Heart right ventricle (tissue), 16 donors: ENCODE data around the gene ARHGAP6. TPM values are rescaled to one million over a fixed set of nuclear protein-coding genes. Genes with fewer than 3 reads are reported as not detected.

Experiments
- ATAC-seq, 8 donors: fragments of 200-7000 bp; cut with Tn5 transposase; one replicate each; pipeline ENCODE4 v1.9.1; 2020; ENCODE audit warnings: mild to moderate bottlenecking in 8 of 8, moderate library complexity in 8 of 8, moderate number of reproducible peaks in 1 of 8
- DNase-seq, 2 donors: peaks; one replicate each; pipeline ENCODE4 v3.0.0-alpha.2; 2020
- H3K27ac ChIP-seq, 10 donors: fragments of 200-600 bp; sonication (generic) in 2 of 10; one replicate each; pipeline versions ENCODE4 v1.5.0 to v1.8.0; 2020 to 2022; ENCODE audit warnings: mild to moderate bottlenecking in 3 of 10
- H3K27me3 ChIP-seq, 7 donors: fragments of 200-600 bp; one replicate each; pipeline ENCODE4 v1.8.0; 2021 to 2022; ENCODE audit warnings: mild to moderate bottlenecking in 2 of 7
- H3K36me3 ChIP-seq, 9 donors: fragments of 200-600 bp; sonication (generic) in 1 of 9; one replicate each; pipeline versions ENCODE4 v1.5.0 to v1.8.0; 2020 to 2022; ENCODE audit warnings: mild to moderate bottlenecking in 2 of 9
- H3K4me1 ChIP-seq, 9 donors: fragments of 200-600 bp; sonication (generic) in 1 of 9; one replicate each; pipeline versions ENCODE4 v1.5.0 to v1.8.0; 2020 to 2022; ENCODE audit warnings: mild to moderate bottlenecking in 4 of 9
- H3K4me3 ChIP-seq, 10 donors: fragments of 200-600 bp; sonication (generic) in 2 of 10; one replicate each; pipeline versions ENCODE4 v1.5.0 to v1.8.0; 2020 to 2022; ENCODE audit warnings: mild to moderate bottlenecking in 7 of 10, moderate library complexity in 2 of 10
- H3K9me3 ChIP-seq, 11 donors: fragments of 200-600 bp in 10 of 11; sonication (generic) in 2 of 11; one replicate each; pipeline versions ENCODE4 v1.5.0 to v1.8.0; 2013 to 2022; ENCODE audit warnings: mild to moderate bottlenecking in 2 of 11, control low read depth in 1 of 11, moderate library complexity in 1 of 11
- CTCF ChIP-seq, 9 donors: fragments of 200-600 bp; sonication (generic) in 2 of 9; IDR thresholded peaks; one replicate each; pipeline versions ENCODE4 v1.5.0 to v1.8.0; 2021 to 2022; ENCODE audit warnings: antibody characterized with exemption in 9 of 9, mild to moderate bottlenecking in 5 of 9, moderate library complexity in 1 of 9
- WGBS, 2 donors: extraction: QIAGEN DNeasy Blood & Tissue Kit; methylation state at CpG; one replicate each; pipeline ENCODE4 v1.1.7; 2013; ENCODE audit warnings: inconsistent platforms in 1 of 2; 5-methylcytosine and 5-hydroxymethylcytosine counted together
- intact Hi-C, 10 donors: fragments of 100-400 bp; cut with DNase I; formaldehyde crosslinking; loops; one replicate each; pipeline versions ENCODE4 v1.11.1 to v1.14.2; 2022
- polyA plus RNA-seq, 2 donors: library from polyadenylated mRNA; stranded (reverse); fragments of 200-250 nt; gene quantifications; one replicate each; pipeline ENCODE4 v1.2.3, GENCODE V29; 2013
- total RNA-seq, 10 donors: library from RNA; stranded (reverse); fragmentation: NEBNext Ultra II Directional in 3 of 10; extraction: Animal tissue kit (Norgen Biotek cat#: 25700) in 3 of 10; gene quantifications; one replicate each; pipeline versions ENCODE4 v1.2.1 to v1.2.4, GENCODE V29; 2021 to 2023
- donor health status: Arrhythmogenic right ventricular cardiomyopathy.
- donor health status: ischemic (EF 13 %, LVEDD 7.1; RV severe dilation, severe dysfunction).
- donor health status: healthy with polysubstance abuse.
- donor health status: DM: no; HTN: yes; CAD: no.
- donor health status: DM: no; HTN: no; CAD: no.
- donor health status: ischemic (EF 25% LVEDD 6.9; RV normal size, moderate dysfunction).
- donor health status: ischemic (EF 25% LVEDD 5.7; RV mildly dilated, moderate dysfunction).
- donor health status: healthy.
- donor health status: DM: yes; HTN: yes; CAD: no.
- donor health status: Ischemic cardiomyopathy.
- donor health status: ischemic (EF 35%, LVEDD 5.7; RV mildly dilated, moderate dysfunction).
- donor health status: nonischemic (EF 11% LVEDD 7.7; RV severe dilation, severe dysfunction).
- donor health status: DM: yes; HTN: yes; CAD: no.
- donor health status: PGD.
- donor health status: ischemic (EF 29% LVEDD 5.4; RV normal size, mild dysfunction).
- donor health status: nonischemic (EF 23%, LVEDD 6.1; RV moderate dilation, normal function).

ARHGAP6 gene
- total and polyA plus RNA-seq, 12 donors: 1.6 to 6.0 (median 2.6) TPM

- DNase-seq: no peak
- Histone ChIP-seq H3K9me3 (no peaks in the 10 kb centered on the region), H3K27me3 (no peaks in the 10 kb centered on the region), H3K4me1 (no peaks in the 10 kb centered on the region), H3K4me3 (no peak overlapping the region), H3K27ac (no peak overlapping the region), H3K36me3 (no peaks in the 10 kb centered on the region)
- ATAC-seq: no peak
- 84 to 92% methylated on average over 3 of the region's 3 CpGs for WGBS, 2 donors
- no peak for TF ChIP-seq CTCF (IDR thresholded peaks at IDR 0.05)
- intact Hi-C loops: no loop called here
These were observed 380.1 kb downstream of the ARHGAP6 start for GRCh38 chrX:11285651-11286050.

- WGBS, 2 donors: 67 to 86% methylated on average over 2 of the region's 2 CpGs
- intact Hi-C loops: no loop called here
- TF ChIP-seq CTCF (IDR thresholded peaks at IDR 0.05): no peak
- Histone ChIP-seq H3K9me3 (no peaks in the 10 kb centered on the region), H3K4me1 (no peaks in the 10 kb centered on the region), H3K36me3 (no peaks in the 10 kb centered on the region), H3K4me3 (no peak overlapping the region), H3K27ac (no peak overlapping the region), H3K27me3 (no peaks in the 10 kb centered on the region)
- DNase-seq: no peak
- no peak for ATAC-seq
These were observed 383.7 kb downstream of the ARHGAP6 start for GRCh38 chrX:11282043-11282442.

- Histone ChIP-seq H3K36me3 (no peaks in the 10 kb centered on the region), H3K9me3 (no peaks in the 10 kb centered on the region), H3K27ac (no peak overlapping the region), H3K4me3 (no peak overlapping the region), H3K27me3 (peaks cover 0 to 20% (median 0%) of the 10 kb centered on the region in 7 donors), H3K4me1 (peaks cover 0 to 2% (median 0%) of the 10 kb centered on the region in 9 donors)
- ATAC-seq (no peak), DNase-seq (no peak)
- 76 to 94% methylated on average over 1 of the region's 1 CpG for WGBS, 2 donors
- intact Hi-C loops: no loop called here
- TF ChIP-seq CTCF (IDR thresholded peaks at IDR 0.05): no peak
These were observed 392.2 kb downstream of the ARHGAP6 start for GRCh38 chrX:11273544-11273943.

- intact Hi-C loops: no loop called here
- Histone ChIP-seq H3K9me3 (no peaks in the 10 kb centered on the region), H3K36me3 (no peaks in the 10 kb centered on the region), H3K27me3 (peaks cover 0 to 20% (median 0%) of the 10 kb centered on the region in 7 donors), H3K4me1 (peaks cover 0 to 2% (median 0%) of the 10 kb centered on the region in 9 donors), H3K4me3 (no peak overlapping the region), H3K27ac (no peak overlapping the region)
- no peak for ATAC-seq
- WGBS, 2 donors: 92 to 96% methylated on average over 5 of the region's 5 CpGs
- no peak for TF ChIP-seq CTCF (IDR thresholded peaks at IDR 0.05)
- no peak for DNase-seq
These were observed 392.9 kb downstream of the ARHGAP6 start for GRCh38 chrX:11272863-11273262.
